C4-2B (cell line): ENCODE results near the gene MTIF3.

Experiments
- CTCF ChIP-seq: fragments of 450-650 bp; conservative IDR thresholded peaks from 2 replicates; pipeline ENCODE4 v1.5.1; 2017; ENCODE audit warnings: mild to moderate bottlenecking
- ZFX ChIP-seq: fragments of 450-650 bp; IDR thresholded peaks from 2 replicates; pipeline ENCODE4 v1.6.1; 2017

DNA sequence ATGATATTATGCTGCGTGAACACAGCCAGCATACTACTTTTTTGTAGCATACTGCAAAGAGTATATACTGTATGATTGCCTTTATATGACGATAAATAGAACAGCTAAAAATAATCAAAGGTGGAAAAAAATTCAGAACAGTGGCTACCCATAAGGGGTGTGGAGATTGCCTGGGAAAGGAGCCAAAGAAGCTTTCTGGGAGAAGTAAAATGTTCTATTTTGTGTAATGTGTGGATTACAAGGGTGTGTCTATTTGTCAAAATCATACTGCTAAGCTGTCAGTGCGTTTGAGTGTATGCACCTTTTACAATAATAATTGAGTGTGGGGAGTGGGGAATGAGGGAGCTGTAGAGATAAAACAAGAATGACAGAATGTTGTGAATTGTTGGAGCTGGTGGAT is 45.2 kb upstream of the MTIF3 start:
- TF ChIP-seq CTCF (no peak), ZFX (no peak)
